ENCODE results near the gene PGK2. TPM values are rescaled to one million over a fixed set of nuclear protein-coding genes. Genes with fewer than 3 reads are reported as not detected.

Gene PGK2
- total RNA-seq, 1 donor from 2014 or later, result not detected

- TF ChIP-seq CTCF (IDR thresholded peaks at IDR 0.05), result no peak
- Mint-ChIP-seq H3K9me3 (ENCODE audit: unreplicated experiment) (peaks cover 9% of the 10 kb centered on the region), H3K36me3 (ENCODE audit: unreplicated experiment) (no peaks in the 10 kb centered on the region), H3K4me1 (ENCODE audit: unreplicated experiment) (no peaks in the 10 kb centered on the region), H3K27ac (ENCODE audit: unreplicated experiment) (no peak overlapping the region), H3K27me3 (ENCODE audit: unreplicated experiment) (no peaks in the 10 kb centered on the region), H3K4me3 (ENCODE audit: unreplicated experiment) (no peak overlapping the region)
- no peak for DNase-seq (ENCODE audit: extremely low spot score, unreplicated experiment)
Observed at GRCh38 chr6:49775043-49775442, 12.0 kb downstream of the PGK2 start.

- H3K9me3 Mint-ChIP-seq (ENCODE audit: unreplicated experiment), result peaks cover 9% of the 10 kb centered on the region
- no peak for TF ChIP-seq CTCF (IDR thresholded peaks at IDR 0.05)
Observed at GRCh38 chr6:49772285-49772684, 14.8 kb downstream of the PGK2 start.

GRCh38 chr6:49766762-49767161 is 20.3 kb downstream of the PGK2 start:
- Mint-ChIP-seq H3K27ac (ENCODE audit: unreplicated experiment) (no peak overlapping the region), H3K27me3 (ENCODE audit: unreplicated experiment) (no peaks in the 10 kb centered on the region), H3K4me1 (ENCODE audit: unreplicated experiment) (no peaks in the 10 kb centered on the region), H3K9me3 (ENCODE audit: unreplicated experiment) (peaks cover 2% of the 10 kb centered on the region), H3K36me3 (ENCODE audit: unreplicated experiment) (no peaks in the 10 kb centered on the region), H3K4me3 (ENCODE audit: unreplicated experiment) (no peak overlapping the region)
- DNase-seq (ENCODE audit: extremely low spot score, unreplicated experiment), result no peak
- TF ChIP-seq CTCF (IDR thresholded peaks at IDR 0.05), result no peak

More at GRCh38 chr6:49772285-49772684, 14.8 kb downstream of the PGK2 start:
- no peak overlapping the region for H3K27ac Mint-ChIP-seq (ENCODE audit: unreplicated experiment)
- no peaks in the 10 kb centered on the region for H3K4me1 Mint-ChIP-seq (ENCODE audit: unreplicated experiment)
- H3K36me3 Mint-ChIP-seq (ENCODE audit: unreplicated experiment), result no peaks in the 10 kb centered on the region
- DNase-seq (ENCODE audit: extremely low spot score, unreplicated experiment), result no peak
- no peak overlapping the region for H3K4me3 Mint-ChIP-seq (ENCODE audit: unreplicated experiment)
- no peaks in the 10 kb centered on the region for H3K27me3 Mint-ChIP-seq (ENCODE audit: unreplicated experiment)

- Mint-ChIP-seq H3K9me3 (ENCODE audit: unreplicated experiment) (no peaks in the 10 kb centered on the region), H3K27me3 (ENCODE audit: unreplicated experiment) (no peaks in the 10 kb centered on the region), H3K4me3 (ENCODE audit: unreplicated experiment) (no peak overlapping the region), H3K4me1 (ENCODE audit: unreplicated experiment) (no peaks in the 10 kb centered on the region), H3K27ac (ENCODE audit: unreplicated experiment) (no peak overlapping the region), H3K36me3 (ENCODE audit: unreplicated experiment) (no peaks in the 10 kb centered on the region)
- TF ChIP-seq CTCF (IDR thresholded peaks at IDR 0.05), result no peak
- DNase-seq (ENCODE audit: extremely low spot score, unreplicated experiment), result no peak
Observed at GRCh38 chr6:49764571-49765236, 22.4 kb downstream of the PGK2 start.

- H3K4me1 Mint-ChIP-seq (ENCODE audit: unreplicated experiment), result no peaks in the 10 kb centered on the region
- H3K36me3 Mint-ChIP-seq (ENCODE audit: unreplicated experiment), result no peaks in the 10 kb centered on the region
- H3K27ac Mint-ChIP-seq (ENCODE audit: unreplicated experiment), result no peak within 1 kb of the TSS
- no peaks in the 10 kb centered on the region for H3K9me3 Mint-ChIP-seq (ENCODE audit: unreplicated experiment)
- no peak for DNase-seq (ENCODE audit: extremely low spot score, unreplicated experiment)
- H3K4me3 Mint-ChIP-seq (ENCODE audit: unreplicated experiment), result no peak within 1 kb of the TSS
- no peak for TF ChIP-seq CTCF (IDR thresholded peaks at IDR 0.05)
- no peaks in the 10 kb centered on the region for H3K27me3 Mint-ChIP-seq (ENCODE audit: unreplicated experiment)
Observed at GRCh38 chr6:49744259-49744658, 42.8 kb downstream of the PGK2 start, which contains the start of gene CRISP3. CRISP3 (minus strand) TSS chr6:49744388; CDS start chr6:49744367, 21 bp downstream.

All from osteocyte (in vitro differentiated cells).